ENCODE data around the gene VPS8. TPM values are rescaled to one million over a fixed set of nuclear protein-coding genes. Genes with fewer than 3 reads are reported as not detected.
"Not testable (repeated sequence)": the region's sequence is repeated elsewhere in the genome, so short reads cannot be mapped to it uniquely, and the experiment has no call there.

VPS8 gene
- total RNA-seq, 1 donor from 2014 or later = 46.1 TPM

GRCh38 chr3:184889312-184889904 is 77.4 kb downstream of the VPS8 start:
- intact Hi-C loops (cut with DNase I) = no loop called here
- DNase-seq (ENCODE audit: missing footprints) (no peak), ATAC-seq (no peak)

GRCh38 chr3:184894051-184894450 is 82.1 kb downstream of the VPS8 start:
- DNase-seq (ENCODE audit: missing footprints) (no peak), ATAC-seq (no peak)
- intact Hi-C loops (cut with DNase I) = no loop called here

- DNase-seq (ENCODE audit: missing footprints) (no peak), ATAC-seq (no peak)
- intact Hi-C loops (cut with DNase I) = no loop called here
Measured at GRCh38 chr3:184895350-184895749, 83.4 kb downstream of the VPS8 start.

- ATAC-seq = no peak
Measured at GRCh38 chr3:184896336-184896735, 84.4 kb downstream of the VPS8 start.

GRCh38 chr3:184899953-184900595 is 88.1 kb downstream of the VPS8 start:
- ATAC-seq = no peak
- DNase-seq (ENCODE audit: missing footprints) = no peak
- intact Hi-C loops (cut with DNase I) = no loop called here

More at GRCh38 chr3:184896336-184896735, 84.4 kb downstream of the VPS8 start:
- DNase-seq (ENCODE audit: missing footprints) = no peak
- intact Hi-C loops (cut with DNase I) = no loop called here

- intact Hi-C loops (cut with DNase I); DNase-seq (ENCODE audit: missing footprints); ATAC-seq: not testable (repeated sequence)
Measured at GRCh38 chr3:184907031-184907430, 95.1 kb downstream of the VPS8 start.

GRCh38 chr3:184907681-184908649 is 96.0 kb downstream of the VPS8 start:
- ATAC-seq (peak; percentile 72), DNase-seq (ENCODE audit: missing footprints) (peak; percentile 63)
- intact Hi-C loops (cut with DNase I) = no loop called here

- ATAC-seq = no peak
- intact Hi-C loops (cut with DNase I) = no loop called here
Measured at GRCh38 chr3:184908859-184909258, 96.9 kb downstream of the VPS8 start.

GRCh38 chr3:184910664-184911063 is 98.7 kb downstream of the VPS8 start:
- intact Hi-C loops (cut with DNase I) = no loop called here
- ATAC-seq = no peak

More at GRCh38 chr3:184908859-184909258, 96.9 kb downstream of the VPS8 start:
- no peak for DNase-seq (ENCODE audit: missing footprints)

GRCh38 chr3:184911570-184911969 is 99.6 kb downstream of the VPS8 start:
- ATAC-seq (no peak), DNase-seq (ENCODE audit: missing footprints) (no peak)
- intact Hi-C loops (cut with DNase I) = no loop called here

More at GRCh38 chr3:184910664-184911063, 98.7 kb downstream of the VPS8 start:
- DNase-seq (ENCODE audit: missing footprints) = no peak

- intact Hi-C loops (cut with DNase I) = no loop called here
- ATAC-seq = no peak
- DNase-seq (ENCODE audit: missing footprints) = no peak
Measured at GRCh38 chr3:184912163-184912562, 100.2 kb downstream of the VPS8 start.

- ATAC-seq = no peak
- intact Hi-C loops (cut with DNase I) = no loop called here
- no peak for DNase-seq (ENCODE audit: missing footprints)
Measured at GRCh38 chr3:184914628-184915027, 102.7 kb downstream of the VPS8 start.

GRCh38 chr3:184918750-184919149 is 106.8 kb downstream of the VPS8 start:
- intact Hi-C loops (cut with DNase I) = no loop called here
- ATAC-seq = no peak

GRCh38 chr3:184919651-184920050 is 107.7 kb downstream of the VPS8 start:
- intact Hi-C loops (cut with DNase I) = no loop called here
- no peak for ATAC-seq

More at GRCh38 chr3:184918750-184919149, 106.8 kb downstream of the VPS8 start:
- no peak for DNase-seq (ENCODE audit: missing footprints)

GRCh38 chr3:184924547-184924946 is 112.6 kb downstream of the VPS8 start:
- no peak for DNase-seq (ENCODE audit: missing footprints)
- ATAC-seq = no peak
- intact Hi-C loops (cut with DNase I) = no loop called here

More at GRCh38 chr3:184919651-184920050, 107.7 kb downstream of the VPS8 start:
- DNase-seq (ENCODE audit: missing footprints) = no peak

GRCh38 chr3:184927796-184928315 is 115.9 kb downstream of the VPS8 start:
- no peak for ATAC-seq
- intact Hi-C loops (cut with DNase I) = no loop called here
- no peak for DNase-seq (ENCODE audit: missing footprints)

GRCh38 chr3:184932777-184933176 is 120.8 kb downstream of the VPS8 start:
- ATAC-seq = no peak
- intact Hi-C loops (cut with DNase I) = no loop called here
- no peak for DNase-seq (ENCODE audit: missing footprints)

GRCh38 chr3:184937611-184938010 is 125.6 kb downstream of the VPS8 start:
- no peak for DNase-seq (ENCODE audit: missing footprints)
- no peak for ATAC-seq
- intact Hi-C loops (cut with DNase I) = no loop called here

- intact Hi-C loops (cut with DNase I) = no loop called here
- DNase-seq (ENCODE audit: missing footprints) (no peak), ATAC-seq (no peak)
Measured at GRCh38 chr3:184941408-184941807, 129.4 kb downstream of the VPS8 start.

Data from Right ventricle myocardium inferior (tissue), 1 donor.